ENCODE measurements around the gene RHOD.

- TF ChIP-seq CTCF (IDR thresholded peaks at IDR 0.05 in 8 of 11, conservative IDR thresholded peaks at IDR 0.05 in 3 of 11) = no peak
- TF ChIP-seq POLR2A (IDR thresholded peaks at IDR 0.05) = no peak
- no peak for TF ChIP-seq POLR2AphosphoS5 (IDR thresholded peaks at IDR 0.05)
Measured at GRCh38 chr11:67111261-67111660, 54.6 kb downstream of the RHOD start.

All from spleen (tissue), 7 donors.